Ovary (tissue), 3 donors: Measurements from ENCODE around the gene P2RX2.

ENCODE experiments used
- EP300 ChIP-seq: sonication (generic); formaldehyde crosslinking; IDR thresholded peaks from one replicate; pipeline ENCODE4 v1.6.1; 2017; ENCODE audit warnings: antibody characterized with exemption
- POLR2A ChIP-seq: fragments of 450-650 bp; IDR thresholded peaks from one replicate; pipeline ENCODE4 v1.6.1; 2017; ENCODE audit warnings: antibody characterized with exemption, mild to moderate bottlenecking, moderate library complexity
- TF ChIP-seq, protein P1 (sequence below), 3 donors: fragments of 450-650 bp in 2 of 3; fragments of 200-600 bp in 1 of 3; IDR thresholded peaks; one replicate each; pipeline versions ENCODE4 v1.5.1 to v1.8.0; 2016 to 2022; ENCODE audit warnings: antibody characterized with exemption in 3 of 3, mild to moderate bottlenecking in 1 of 3
- donor health status: DM: no; HTN: no; CAD: no.

- TF ChIP-seq, protein P1, sequence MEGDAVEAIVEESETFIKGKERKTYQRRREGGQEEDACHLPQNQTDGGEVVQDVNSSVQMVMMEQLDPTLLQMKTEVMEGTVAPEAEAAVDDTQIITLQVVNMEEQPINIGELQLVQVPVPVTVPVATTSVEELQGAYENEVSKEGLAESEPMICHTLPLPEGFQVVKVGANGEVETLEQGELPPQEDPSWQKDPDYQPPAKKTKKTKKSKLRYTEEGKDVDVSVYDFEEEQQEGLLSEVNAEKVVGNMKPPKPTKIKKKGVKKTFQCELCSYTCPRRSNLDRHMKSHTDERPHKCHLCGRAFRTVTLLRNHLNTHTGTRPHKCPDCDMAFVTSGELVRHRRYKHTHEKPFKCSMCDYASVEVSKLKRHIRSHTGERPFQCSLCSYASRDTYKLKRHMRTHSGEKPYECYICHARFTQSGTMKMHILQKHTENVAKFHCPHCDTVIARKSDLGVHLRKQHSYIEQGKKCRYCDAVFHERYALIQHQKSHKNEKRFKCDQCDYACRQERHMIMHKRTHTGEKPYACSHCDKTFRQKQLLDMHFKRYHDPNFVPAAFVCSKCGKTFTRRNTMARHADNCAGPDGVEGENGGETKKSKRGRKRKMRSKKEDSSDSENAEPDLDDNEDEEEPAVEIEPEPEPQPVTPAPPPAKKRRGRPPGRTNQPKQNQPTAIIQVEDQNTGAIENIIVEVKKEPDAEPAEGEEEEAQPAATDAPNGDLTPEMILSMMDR (IDR thresholded peaks at IDR 0.05), result no peak
- no peak for TF ChIP-seq EP300
- TF ChIP-seq POLR2A, result no peak
These were observed 48.6 kb upstream of the P2RX2 start for GRCh38 chr12:132569856-132570480.
